AG08396 (cell line): ENCODE results near the gene AADACL2.
A peak's percentile ranks its signal among the peaks of the same experiment; 100 is the strongest.
"Not testable (repeated sequence)": the region's sequence is repeated elsewhere in the genome, so short reads cannot be mapped to it uniquely, and the experiment has no call there.

Experiments used
- DNase-seq: peaks from one replicate; pipeline ENCODE4 v3.0.0; 2012; ENCODE audit warnings: low spot score, mixed read lengths

AADACL2 gene, protein sequence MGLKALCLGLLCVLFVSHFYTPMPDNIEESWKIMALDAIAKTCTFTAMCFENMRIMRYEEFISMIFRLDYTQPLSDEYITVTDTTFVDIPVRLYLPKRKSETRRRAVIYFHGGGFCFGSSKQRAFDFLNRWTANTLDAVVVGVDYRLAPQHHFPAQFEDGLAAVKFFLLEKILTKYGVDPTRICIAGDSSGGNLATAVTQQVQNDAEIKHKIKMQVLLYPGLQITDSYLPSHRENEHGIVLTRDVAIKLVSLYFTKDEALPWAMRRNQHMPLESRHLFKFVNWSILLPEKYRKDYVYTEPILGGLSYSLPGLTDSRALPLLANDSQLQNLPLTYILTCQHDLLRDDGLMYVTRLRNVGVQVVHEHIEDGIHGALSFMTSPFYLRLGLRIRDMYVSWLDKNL

DNA sequence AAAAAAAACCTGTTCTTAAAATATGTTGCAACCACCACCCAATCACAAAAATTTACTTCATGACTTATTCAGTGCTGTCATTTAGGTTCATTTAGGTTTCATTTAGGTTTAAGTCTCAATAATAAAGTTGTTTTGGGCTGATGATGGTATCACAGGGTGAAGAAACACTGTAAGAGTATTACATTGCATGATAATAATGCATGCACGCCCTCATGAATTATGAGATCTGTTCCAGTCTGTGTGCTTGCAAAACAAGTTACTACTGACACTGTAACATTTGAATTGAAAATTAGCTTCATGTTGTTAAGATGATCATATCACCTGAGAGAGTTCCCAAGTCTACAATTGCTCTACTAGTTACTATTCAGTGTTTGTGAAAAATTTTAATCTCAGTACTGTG lies at the start of gene AADACL2:
Gene AADACL2 (plus strand): TSS at position 315 of the 400 bp plus-strand sequence. CDS start 109 bp downstream, outside the sequence.
- no peak for DNase-seq

DNA sequence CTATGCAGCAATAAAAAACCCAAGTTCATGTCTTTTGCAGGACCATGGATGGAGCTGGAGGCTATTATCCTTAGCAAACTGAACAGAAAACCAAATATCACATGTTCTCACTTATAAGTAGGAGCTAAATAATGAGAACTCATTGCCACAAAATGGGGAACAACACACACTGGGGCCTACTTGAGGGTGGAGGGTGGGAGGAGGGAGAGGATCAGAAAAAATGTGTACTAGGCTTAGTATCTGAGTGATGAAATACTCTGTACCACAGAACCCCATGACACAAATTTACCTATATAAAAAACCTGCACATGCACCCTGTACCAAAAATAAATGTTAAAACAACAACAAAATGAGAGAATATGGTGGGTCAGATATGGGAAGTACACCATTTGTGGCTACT lies 49.6 kb upstream of the AADACL2 start:
- DNase-seq = no peak

DNA sequence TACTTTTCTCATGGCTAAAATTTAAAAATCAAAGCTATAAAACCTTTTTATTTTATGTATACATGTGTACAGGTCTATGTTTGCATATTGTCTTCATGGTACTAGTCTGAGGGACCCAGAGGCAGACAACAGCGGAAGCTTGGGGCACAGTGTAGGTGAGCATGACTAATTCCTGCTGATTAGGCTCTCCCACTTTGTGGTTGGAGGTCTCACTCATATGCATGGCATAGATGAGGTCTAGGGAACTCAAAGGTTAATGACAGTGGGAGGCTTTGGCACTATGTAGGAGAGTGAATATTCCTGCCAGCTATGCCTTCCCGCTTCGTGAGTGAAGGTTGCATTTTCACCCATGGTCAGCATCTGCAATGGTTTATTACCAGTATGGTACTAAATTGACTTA lies 47.5 kb upstream of the AADACL2 start:
- DNase-seq = no peak

DNA sequence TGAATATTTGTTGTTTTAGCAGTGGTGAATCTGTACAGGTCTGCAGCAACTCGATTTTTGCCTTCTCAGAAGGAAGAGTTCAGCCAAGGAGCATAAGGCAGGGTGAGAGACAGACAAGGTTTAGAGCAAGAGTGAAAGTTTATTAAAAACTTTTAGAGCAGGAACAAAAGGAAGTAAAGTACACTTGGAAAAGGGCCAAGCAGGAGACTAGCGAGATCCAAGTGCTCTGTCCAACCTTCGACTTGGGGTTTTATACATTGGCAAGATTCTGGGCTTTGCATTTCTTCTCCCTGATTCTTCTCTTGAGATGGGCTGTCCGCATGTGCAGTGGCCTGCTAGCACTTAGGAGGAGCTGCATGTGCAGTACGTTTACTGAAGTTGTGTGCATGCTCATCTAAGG lies 46.7 kb upstream of the AADACL2 start:
- DNase-seq = no peak

DNA sequence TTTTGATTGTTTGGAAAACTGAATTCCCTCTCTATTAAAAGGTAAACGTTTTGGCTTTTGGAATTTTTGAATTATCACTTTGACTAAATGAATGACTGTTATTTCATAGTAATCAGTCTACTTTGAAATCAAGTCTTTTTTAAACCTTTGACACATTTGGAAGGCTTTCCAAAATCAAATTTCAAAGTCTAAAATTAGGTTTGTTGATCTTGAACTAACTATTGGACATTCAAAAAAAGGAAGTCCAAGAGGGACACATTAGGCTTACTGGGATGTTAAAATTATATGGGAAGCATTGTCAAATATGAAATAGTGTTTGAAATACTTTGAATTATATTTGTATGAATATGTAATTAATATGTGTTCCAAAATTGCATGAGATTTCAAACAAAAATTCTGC lies 45.2 kb upstream of the AADACL2 start:
- no peak for DNase-seq

DNA sequence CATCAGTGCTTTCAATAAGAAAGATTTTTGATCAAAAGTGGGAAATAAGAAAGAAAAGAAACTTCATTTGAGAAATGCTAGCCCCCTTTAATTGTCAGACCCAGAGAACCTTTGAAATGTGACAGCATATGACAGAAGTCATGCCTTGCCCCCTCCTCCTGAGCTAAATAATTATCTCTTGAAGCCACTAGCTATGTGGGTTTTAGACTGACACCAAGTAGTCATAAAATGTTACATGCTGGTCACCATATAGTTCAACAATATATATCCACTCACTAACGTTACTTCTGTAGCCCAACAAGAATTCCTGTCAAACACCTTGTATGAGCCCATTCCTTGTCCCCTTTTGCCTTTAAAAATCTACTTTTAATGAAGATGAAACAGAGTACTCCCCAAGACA lies 43.1 kb upstream of the AADACL2 start:
- DNase-seq = no peak

DNA sequence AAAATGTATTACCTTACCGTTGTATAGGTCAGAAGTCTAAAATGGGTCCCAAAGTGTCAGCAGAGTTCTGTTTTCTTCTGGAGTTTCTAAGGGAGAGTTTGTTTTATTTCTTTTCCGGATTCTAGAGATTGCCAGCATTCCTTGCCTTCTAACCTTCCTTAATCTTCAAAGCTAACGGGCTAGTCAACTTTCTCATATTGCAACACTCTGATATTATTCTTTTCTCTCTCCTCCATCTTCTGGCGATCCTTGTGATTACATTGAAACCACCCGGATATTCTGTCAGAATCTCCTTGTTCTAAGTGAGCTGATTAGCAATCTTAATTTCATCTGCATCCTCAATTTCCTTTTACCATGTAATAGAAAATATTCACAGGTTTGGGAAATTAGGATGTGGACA lies 36.2 kb upstream of the AADACL2 start:
- DNase-seq = no peak

DNA sequence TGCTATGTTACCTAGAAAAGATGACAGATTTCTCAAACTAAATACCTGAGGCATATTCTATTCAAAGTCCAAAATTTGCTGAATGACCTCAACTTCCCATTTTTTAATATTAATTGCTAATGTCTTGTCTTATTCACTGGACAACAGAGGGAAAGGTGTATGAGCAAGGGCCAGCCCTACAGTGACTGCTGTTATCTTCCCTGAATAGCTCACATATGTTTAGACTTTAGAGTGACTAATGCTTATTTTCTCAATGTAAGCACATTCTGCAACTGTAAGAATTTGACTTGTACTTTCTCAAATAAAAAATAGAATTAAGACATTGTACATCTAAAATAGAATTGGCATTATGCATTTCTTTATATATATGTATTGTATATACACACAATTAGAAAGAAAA lies 26.5 kb upstream of the AADACL2 start:
- DNase-seq = peak; percentile 7

DNA sequence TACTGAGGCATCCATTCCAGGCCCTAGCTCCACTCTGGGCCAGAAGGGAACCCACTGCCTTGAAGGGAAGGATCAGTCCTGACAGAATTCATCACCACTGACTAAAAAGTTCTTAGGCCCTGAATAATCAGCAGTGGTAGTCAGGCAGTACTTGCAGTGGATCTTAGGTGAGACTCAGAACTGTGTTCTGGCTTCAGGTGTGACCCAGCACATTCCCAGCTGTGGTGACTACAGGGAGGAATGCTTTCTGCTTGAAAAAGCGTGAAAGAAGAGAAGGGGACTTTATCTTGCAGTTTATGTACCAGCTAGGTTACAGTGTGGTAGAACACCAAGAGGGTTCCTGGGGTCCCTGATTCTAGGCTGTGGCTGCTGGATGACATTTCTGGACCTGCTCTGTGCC lies 24.9 kb upstream of the AADACL2 start:
- DNase-seq = no peak

DNA sequence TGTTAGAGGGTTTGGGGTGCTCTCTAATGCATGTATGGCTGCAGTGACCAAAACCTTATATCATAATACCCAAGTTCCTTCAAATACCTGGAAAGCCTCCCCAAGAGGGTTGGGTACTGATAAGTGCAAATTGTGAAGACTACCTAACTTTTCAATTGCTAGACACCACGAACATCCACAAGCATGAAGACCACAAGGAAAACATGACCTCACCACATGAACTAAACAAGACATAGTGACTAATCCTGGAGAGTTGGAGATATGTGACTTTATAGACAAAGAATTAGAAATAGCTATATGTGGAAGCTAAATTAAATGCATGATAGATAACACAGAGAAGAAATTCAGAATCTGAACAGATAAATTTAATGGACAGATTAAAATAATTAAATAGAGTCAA lies 23.9 kb upstream of the AADACL2 start:
- peak; percentile 5 for DNase-seq

DNA sequence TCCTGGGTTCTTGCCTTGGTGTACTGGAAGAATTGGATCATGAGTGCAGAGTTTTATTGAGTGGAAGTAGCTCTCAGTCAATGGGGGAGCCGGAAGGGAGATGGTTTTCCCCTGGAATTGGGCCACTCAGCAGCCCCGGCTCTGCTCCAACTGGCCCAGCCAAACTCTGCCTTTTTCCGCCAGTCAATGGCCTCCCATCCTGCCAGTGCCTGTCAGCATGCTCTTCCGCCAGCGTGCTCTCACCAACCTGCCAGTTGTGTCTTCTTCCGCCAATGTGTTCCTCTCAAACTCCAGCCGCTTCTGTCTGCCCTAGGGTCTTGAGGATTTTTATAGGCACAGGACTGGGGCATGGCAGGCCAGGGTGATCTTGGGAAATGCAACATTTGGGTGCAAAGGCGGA lies 12.4 kb upstream of the AADACL2 start:
- no peak for DNase-seq

DNA sequence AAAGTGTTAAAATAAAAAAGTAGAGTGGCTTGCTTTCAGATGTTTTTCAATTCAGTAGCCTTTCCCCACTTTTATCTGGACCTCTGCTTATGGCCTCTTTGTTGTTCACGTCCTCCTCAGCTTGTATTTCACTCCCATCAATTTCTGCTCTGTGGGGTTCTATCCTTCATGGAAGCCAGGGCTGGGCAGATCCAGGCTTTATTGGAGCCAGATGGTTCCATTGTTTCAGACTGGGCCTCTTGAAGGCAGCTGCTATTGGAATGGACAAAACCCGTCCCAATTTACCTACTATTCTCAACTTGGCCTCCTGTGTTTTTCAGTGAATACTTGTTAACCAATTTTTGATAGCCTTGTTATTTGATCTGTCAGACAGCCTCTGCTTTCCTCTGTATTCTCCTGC lies 10.9 kb upstream of the AADACL2 start:
- no peak for DNase-seq

DNA sequence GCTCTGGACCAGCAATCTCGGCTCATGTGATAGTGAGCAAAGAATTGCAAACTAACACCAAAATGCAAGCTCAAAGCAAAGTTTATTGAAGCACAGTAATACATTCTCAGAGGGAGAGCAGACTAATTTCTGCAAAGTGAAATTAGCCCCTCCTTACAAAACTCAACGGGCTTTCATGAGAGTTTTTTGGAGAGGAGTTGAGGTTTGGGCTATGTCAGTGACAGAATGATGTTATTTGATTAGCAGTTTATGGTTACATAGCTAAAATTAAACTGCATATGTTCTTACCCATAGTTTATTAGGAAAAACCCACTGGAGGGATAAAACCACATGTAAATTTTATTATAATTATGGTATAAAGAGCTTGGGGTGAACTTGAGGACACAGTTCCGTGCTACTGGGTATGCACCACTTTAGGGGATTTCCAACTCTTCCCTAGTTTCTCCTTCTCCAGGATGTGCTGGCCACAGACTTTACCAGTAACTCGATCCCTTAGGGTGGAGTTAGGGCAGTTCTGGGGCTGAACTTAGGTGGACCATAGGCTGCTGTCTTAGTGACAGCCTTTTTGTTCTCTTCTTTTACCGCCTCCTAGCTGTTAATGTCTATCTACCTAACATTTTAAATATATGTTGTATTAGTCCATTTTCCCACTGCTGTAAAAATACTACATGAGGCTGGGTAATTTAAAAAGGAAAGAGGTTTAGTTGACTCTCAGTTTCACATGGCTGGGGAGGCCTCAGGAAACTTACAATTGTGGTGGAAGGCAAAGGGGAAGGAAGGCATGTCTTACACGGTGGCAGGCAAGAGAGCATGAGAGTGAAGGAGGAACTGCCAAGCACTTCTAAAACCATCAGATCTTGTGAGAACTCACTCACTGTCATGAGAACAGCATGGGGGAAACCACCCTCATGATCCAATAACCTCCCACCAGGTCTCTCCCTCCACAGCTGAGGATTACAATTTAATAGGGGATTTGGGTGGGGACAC lies 8.9 kb upstream of the AADACL2 start:
- DNase-seq = no peak

DNA sequence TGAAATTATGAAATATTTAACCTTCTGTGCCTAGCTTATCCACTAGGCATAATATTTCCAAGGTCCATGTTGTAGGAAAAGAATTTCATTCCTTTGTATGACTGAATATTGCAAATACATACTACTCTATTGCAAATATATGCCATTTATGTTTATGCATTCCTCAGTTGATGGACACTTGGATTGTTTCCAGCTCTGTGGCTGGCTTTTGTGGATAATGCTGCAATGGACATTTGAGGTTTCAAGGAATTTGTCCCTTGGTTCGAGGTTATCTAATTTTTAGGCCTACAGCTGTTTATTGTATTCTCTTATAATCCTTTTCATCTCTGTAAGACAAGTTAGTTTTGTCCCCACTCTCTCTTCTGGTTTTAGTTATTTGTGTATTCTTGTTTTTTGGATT lies 7.7 kb upstream of the AADACL2 start:
- DNase-seq = no peak

DNA sequence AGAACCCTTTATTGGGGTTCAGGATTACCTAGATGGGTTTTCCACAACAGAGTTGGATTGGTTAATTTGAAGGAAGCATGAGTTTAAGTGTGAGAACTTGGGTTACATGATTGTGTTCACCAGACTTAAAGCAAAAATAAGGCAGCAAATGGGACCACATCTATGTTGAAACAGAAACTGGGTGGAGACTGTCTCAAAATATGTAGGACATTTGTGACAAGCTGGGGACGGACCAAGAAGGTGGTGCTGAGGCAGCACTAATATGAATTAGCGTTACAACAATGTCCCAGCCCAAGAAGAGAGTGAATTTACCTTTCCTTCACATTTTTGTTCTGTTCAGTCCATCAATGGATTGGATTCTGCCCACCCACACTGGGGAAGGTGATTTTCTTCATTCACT lies 866 bp upstream of the AADACL2 start:
- no peak for DNase-seq

DNA sequence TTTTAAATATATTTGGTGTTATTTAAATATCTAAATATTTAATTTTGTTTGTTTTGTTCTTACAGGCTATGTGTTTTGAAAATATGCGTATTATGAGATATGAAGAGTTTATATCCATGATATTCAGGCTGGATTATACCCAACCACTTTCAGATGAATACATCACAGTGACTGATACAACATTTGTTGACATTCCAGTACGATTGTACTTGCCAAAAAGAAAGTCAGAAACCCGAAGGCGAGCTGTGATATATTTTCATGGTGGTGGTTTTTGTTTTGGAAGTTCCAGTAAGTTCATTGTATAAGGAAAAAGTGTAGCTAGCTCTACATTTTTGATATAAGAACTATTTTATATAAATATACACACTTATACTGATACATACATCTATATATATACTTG lies 6.9 kb downstream of the AADACL2 start:
- DNase-seq = peak; percentile 13

DNA sequence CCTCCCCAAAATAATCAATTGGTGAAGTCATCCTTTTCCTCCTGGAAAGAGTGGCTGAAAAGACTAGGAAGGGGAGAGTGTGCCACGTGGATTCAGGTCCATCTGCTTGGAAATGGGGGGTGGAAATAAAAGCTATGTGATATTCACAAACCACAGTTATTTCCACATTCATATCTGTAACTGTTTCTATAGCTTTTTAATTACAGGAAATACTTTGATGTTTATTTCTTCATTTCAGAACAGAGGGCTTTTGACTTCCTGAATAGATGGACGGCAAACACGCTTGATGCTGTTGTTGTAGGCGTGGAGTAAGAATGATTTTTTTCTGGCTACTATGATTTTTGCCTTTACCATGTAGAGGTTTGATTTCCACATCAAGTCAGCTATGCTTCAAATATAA lies 10.1 kb downstream of the AADACL2 start:
- DNase-seq = no peak

DNA sequence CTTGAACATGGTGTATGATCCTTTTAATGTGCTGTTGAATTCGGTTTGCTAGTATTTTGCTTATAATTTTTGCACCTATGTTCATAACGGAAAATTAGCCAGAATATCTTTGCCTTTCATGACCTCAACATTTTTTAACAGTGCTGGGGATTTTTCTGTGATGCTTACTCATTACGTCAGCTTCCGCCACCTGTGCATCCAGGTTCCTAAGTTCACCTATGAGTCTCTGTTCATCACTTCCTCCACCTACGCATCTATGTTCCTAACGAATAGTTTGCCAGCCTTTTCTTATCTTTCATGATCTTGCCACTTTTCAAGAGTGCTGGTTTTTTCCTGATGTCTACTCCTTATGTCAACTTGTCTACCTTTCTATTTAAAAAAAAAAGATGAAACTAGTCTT lies 16.5 kb downstream of the AADACL2 start:
- no peak for DNase-seq

DNA sequence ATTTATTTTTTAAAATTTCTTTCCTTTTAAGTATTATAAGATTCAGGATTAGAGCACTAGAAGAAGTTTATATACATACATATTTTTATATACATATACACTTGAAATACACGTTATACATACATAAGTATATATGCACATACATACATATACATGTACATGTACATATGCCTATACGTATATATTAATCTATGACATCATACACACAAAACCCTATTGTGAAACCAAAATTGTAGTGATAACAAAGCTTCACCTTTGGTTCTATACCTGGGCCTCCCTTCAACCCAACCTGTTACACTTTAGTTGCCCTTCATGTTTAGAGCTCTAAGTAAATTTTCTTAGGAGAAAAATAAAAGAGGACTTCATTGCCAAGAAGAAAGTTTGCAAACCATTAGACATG lies 17.0 kb downstream of the AADACL2 start:
- no peak for DNase-seq

DNA sequence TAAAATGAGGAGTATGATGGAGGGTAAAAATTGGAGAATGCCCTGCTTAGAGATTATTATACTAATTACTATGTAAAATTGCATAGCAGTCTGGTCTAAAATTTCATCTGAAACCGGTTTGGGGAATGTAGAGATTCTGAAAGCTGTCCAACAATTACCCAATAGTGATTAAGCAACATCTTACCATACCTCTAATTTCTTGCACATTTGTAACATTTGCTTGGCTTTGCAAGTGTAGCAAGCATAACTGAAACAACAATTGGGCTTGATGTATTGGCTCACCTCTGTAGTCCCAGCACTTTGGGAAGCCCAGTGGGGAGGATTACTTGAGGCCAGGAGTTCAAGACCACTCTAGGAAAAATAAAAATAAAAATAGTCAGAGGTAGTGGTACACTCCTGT lies 17.4 kb downstream of the AADACL2 start:
- no peak for DNase-seq

DNA sequence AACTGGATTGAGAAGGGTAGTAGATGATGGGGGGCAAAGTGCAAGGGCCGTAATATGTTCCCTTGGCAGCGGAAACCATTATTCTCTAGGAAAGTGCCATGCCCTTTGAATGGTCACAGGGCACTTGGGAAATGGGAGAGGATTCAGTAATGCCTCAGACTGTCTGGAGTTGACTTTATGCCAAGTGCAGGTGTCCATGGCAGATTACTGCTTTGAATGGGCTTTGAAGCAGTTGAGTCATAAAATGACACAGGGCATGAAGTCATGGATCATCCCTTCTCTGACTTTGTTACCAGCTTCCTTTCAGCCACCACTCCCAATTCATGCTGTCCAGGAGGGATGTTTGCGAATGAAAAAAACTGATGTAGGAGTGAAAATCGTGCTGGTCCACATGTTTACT lies 20.1 kb downstream of the AADACL2 start:
- no peak for DNase-seq

DNA sequence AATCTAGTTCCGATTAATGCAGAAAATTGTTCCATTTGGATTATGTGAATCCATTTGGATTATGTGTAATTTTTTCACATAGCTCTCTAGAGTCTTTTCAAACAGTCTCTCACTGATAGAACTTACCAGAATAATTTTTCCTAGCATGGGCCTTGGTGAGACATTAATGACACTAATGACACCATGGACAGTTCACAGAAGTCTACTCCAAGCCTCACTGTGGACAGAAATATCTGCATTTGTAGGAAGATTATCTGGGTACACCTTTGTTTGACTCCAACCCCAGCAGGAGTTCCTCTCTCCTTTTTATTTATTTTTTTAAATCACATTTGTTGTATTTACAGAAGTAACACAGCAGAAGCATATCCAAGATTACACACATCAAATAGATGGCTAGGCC lies 27.9 kb downstream of the AADACL2 start:
- no peak for DNase-seq

DNA sequence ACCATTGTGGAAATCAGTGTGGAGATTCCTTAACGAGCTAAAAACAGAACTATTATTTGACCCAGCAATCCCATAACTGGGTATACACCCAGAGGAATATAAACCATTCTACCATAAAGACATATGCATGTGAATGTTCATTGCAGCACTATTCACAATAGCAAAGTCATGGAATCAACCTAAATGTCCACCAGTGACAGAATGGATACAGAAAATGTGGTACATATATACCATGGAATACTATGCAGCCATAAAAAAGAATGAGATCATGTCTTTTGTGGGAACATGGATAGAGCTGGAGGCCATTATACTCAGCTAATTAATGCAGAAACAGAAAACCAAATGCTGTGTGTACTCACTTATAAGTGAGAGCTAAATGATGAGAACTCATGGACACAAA lies 31.0 kb downstream of the AADACL2 start:
- DNase-seq = not testable (repeated sequence)
